Embryonic facial prominence (tissue), 1 donor: ENCODE results near the gene HPS4.
"Not testable (repeated sequence)": the region's sequence is repeated elsewhere in the genome, so short reads cannot be mapped to it uniquely, and the experiment has no call there.

Experiments
- DNase-seq: peaks from one replicate; pipeline ENCODE4 v3.0.0-alpha.2; 2016; ENCODE audit errors: extremely low spot score

Gene HPS4

GRCh38 chr22:26483439-26484359 lies at the start of gene HPS4, which contains the start of gene SRRD:
Gene HPS4, minus strand, starts transcription at chr22:26483783. Its CDS starts 2,021 bp downstream, at chr22:26481762.
Gene SRRD, plus strand, starts transcription at chr22:26483877. Its CDS starts 14 bp downstream, at chr22:26483891.
- peak; percentile 81 for DNase-seq

- DNase-seq: no peak
Measured at GRCh38 chr22:26529345-26529744, 45.8 kb upstream of the HPS4 start.

GRCh38 chr22:26528518-26528917 lies 44.9 kb upstream of the HPS4 start:
- not testable (repeated sequence) for DNase-seq

- DNase-seq: no peak
Measured at GRCh38 chr22:26527574-26528465, 44.2 kb upstream of the HPS4 start.

- no peak for DNase-seq
Measured at GRCh38 chr22:26527167-26527566, 43.6 kb upstream of the HPS4 start.

- no peak for DNase-seq
Measured at GRCh38 chr22:26525946-26526564, 42.5 kb upstream of the HPS4 start.

GRCh38 chr22:26524870-26525269 lies 41.3 kb upstream of the HPS4 start:
- DNase-seq: no peak

GRCh38 chr22:26522592-26522991 lies 39.0 kb upstream of the HPS4 start:
- no peak for DNase-seq

- DNase-seq: no peak
Measured at GRCh38 chr22:26522012-26522411, 38.4 kb upstream of the HPS4 start.

GRCh38 chr22:26517429-26517828 lies 33.8 kb upstream of the HPS4 start:
- DNase-seq: no peak

GRCh38 chr22:26516503-26516902 lies 32.9 kb upstream of the HPS4 start:
- DNase-seq: no peak

- DNase-seq: no peak
Measured at GRCh38 chr22:26515931-26516330, 32.3 kb upstream of the HPS4 start.

- no peak for DNase-seq
Measured at GRCh38 chr22:26514419-26515161, 31.0 kb upstream of the HPS4 start.

GRCh38 chr22:26513838-26514237 lies 30.3 kb upstream of the HPS4 start:
- no peak for DNase-seq

GRCh38 chr22:26512149-26512793 lies 28.7 kb upstream of the HPS4 start, which contains the start of gene TFIP11:
Gene TFIP11, minus strand, starts transcription at chr22:26512473. Its CDS starts 2,201 bp downstream, at chr22:26510272.
- DNase-seq: peak; percentile 83

- DNase-seq: no peak
Measured at GRCh38 chr22:26508148-26508547, 24.6 kb upstream of the HPS4 start.

GRCh38 chr22:26503758-26504157 lies 20.2 kb upstream of the HPS4 start:
- no peak for DNase-seq

GRCh38 chr22:26502688-26503561 lies 19.3 kb upstream of the HPS4 start:
- no peak for DNase-seq

GRCh38 chr22:26501996-26502395 lies 18.4 kb upstream of the HPS4 start:
- no peak for DNase-seq
